Peyer's patch (tissue), 4 donors: Measurements from ENCODE around the gene ATP2C2.

Experiments used
- POLR2A ChIP-seq, 2 donors: fragments of 450-650 bp; IDR thresholded peaks; one replicate each; pipeline ENCODE4 v1.5.1; 2017; ENCODE audit warnings: antibody characterized with exemption in 2 of 2, mild to moderate bottlenecking in 2 of 2, moderate library complexity in 2 of 2
- TF ChIP-seq, protein P1 (sequence below), 6 experiments: fragments of 450-650 bp in 4 of 6; fragments of 200-600 bp in 2 of 6; sonication (generic) in 1 of 6; IDR thresholded peaks; one replicate each; pipeline ENCODE4 v1.5.1; 2017 to 2019; ENCODE audit warnings: antibody characterized with exemption in 6 of 6, mild to moderate bottlenecking in 3 of 6, moderate library complexity in 1 of 6

DNA sequence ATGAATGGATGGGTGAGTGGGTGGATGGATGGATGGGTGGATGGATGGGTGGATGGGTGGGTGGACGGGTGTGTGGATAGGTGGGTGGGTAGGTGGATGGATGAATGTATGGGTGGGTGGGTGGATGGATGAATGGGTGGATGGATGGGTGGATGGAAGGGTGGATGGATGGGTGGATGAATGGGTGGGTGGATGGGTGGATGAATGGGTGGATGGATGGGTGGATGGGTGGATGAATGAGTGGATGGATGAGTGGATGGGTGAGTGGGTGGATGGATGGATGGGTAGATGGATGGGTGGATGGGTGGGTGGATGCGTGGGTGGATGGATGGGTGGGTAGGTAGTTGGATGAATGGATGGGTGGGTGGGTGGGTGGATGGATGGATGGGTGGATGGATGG, 13.2 kb upstream of the ATP2C2 start:
- TF ChIP-seq, protein P1, sequence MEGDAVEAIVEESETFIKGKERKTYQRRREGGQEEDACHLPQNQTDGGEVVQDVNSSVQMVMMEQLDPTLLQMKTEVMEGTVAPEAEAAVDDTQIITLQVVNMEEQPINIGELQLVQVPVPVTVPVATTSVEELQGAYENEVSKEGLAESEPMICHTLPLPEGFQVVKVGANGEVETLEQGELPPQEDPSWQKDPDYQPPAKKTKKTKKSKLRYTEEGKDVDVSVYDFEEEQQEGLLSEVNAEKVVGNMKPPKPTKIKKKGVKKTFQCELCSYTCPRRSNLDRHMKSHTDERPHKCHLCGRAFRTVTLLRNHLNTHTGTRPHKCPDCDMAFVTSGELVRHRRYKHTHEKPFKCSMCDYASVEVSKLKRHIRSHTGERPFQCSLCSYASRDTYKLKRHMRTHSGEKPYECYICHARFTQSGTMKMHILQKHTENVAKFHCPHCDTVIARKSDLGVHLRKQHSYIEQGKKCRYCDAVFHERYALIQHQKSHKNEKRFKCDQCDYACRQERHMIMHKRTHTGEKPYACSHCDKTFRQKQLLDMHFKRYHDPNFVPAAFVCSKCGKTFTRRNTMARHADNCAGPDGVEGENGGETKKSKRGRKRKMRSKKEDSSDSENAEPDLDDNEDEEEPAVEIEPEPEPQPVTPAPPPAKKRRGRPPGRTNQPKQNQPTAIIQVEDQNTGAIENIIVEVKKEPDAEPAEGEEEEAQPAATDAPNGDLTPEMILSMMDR (IDR thresholded peaks at IDR 0.05): no peak
- no peak for TF ChIP-seq POLR2A (IDR thresholded peaks at IDR 0.05)
